Uterus (tissue), 4 donors: ENCODE measurements around the gene IPO4. TPM values are rescaled to one million over a fixed set of nuclear protein-coding genes. Genes with fewer than 3 reads are reported as not detected.

Experiments
- DNase-seq, 2 donors: peaks; one replicate each; pipeline ENCODE4 v3.0.0-alpha.2; 2019 to 2020
- H3K27ac ChIP-seq, 2 donors: fragments of 200-600 bp; sonication (generic); 1 replicate in 1 of 2; 2 replicates in 1 of 2; pipeline ENCODE4 v1.5.1; 2016 to 2018
- H3K27me3 ChIP-seq, 2 donors: fragments of 200-600 bp; sonication (generic); one replicate each; pipeline ENCODE4 v1.5.1; 2018 to 2019; ENCODE audit warnings: control low read depth in 1 of 2
- H3K36me3 ChIP-seq, 2 donors: fragments of 200-600 bp; sonication (generic); one replicate each; pipeline ENCODE4 v1.5.1; 2019; ENCODE audit warnings: control low read depth in 1 of 2
- H3K4me1 ChIP-seq, 2 donors: fragments of 200-600 bp; sonication (generic); one replicate each; pipeline ENCODE4 v1.5.1; 2018 to 2019; ENCODE audit warnings: control low read depth in 1 of 2
- H3K4me3 ChIP-seq, 2 donors: fragments of 200-600 bp; sonication (generic); 1 replicate in 1 of 2; 2 replicates in 1 of 2; pipeline ENCODE4 v1.5.1; 2018 to 2019; ENCODE audit warnings: mild to moderate bottlenecking in 1 of 2
- H3K9me3 ChIP-seq, 2 donors: fragments of 200-600 bp; sonication (generic); one replicate each; pipeline ENCODE4 v1.5.1; 2019; ENCODE audit warnings: control low read depth in 1 of 2
- POLR2A ChIP-seq, 2 donors: fragments of 450-650 bp; IDR thresholded peaks; one replicate each; pipeline ENCODE4 v1.6.1; 2016; ENCODE audit warnings: antibody characterized with exemption in 2 of 2, mild to moderate bottlenecking in 1 of 2, moderate library complexity in 1 of 2
- intact Hi-C: fragments of 100-400 bp; cut with DNase I; formaldehyde crosslinking; loops from one replicate; pipeline ENCODE4 v1.15.1; 2023; ENCODE audit warnings: low total_unique reads
- total RNA-seq, 4 donors: library from RNA; depleted of rRNA in 3 of 4; stranded (reverse); fragments of >200 nt in 3 of 4; gene quantifications; one replicate each; pipeline versions ENCODE4 v1.1.0 to v1.2.4, GENCODE V29; 2014 to 2023
- TF ChIP-seq, protein P1 (sequence below), 4 experiments: fragments of 200-600 bp in 2 of 4; fragments of 450-650 bp in 2 of 4; sonication (generic) in 2 of 4; IDR thresholded peaks; one replicate each; pipeline ENCODE4 v1.5.1; 2016 to 2019; ENCODE audit warnings: antibody characterized with exemption in 4 of 4, mild to moderate bottlenecking in 2 of 4, moderate library complexity in 1 of 4
- donor health status: DM: yes; HTN: yes; CAD: no.

Gene IPO4
- total RNA-seq, 4 donors from 2014 or later: 3.1 to 33.7 (median 29.6) TPM

DNA sequence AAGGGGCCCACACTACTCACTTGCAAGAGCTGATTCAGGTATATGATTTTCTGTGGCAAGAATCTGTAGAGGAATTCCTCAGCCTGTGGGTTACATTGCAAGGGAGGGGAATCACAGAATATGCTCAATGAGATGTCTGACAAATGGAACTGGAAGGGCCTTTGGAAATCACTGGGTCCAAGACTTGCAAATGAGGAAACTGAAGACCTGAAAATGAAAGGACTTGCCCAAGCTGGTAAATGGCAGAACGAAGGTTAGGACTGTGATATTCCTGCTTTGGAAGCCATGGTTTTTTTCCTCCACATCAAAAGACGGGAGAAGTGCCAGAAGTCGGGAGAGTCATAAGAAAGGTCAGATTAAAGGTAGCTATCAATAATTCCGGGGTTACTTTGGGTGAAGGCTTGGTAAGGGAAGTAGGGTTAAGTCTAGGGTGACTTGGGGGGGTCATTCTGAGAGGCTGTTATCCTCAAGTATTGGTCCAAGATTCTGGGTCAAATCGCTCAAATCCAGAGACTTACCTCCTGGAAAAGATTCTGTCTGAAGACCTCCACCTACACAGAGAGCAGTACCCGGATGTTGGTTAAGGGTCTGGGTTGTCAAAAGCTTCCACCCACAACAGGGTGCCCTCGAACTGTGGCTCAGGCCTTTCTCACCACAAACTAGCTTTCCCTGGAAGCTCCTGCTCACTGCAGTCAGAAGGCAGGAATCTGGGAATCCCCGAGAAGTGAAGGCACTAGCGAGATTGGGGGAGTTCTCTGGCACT, 42.7 kb downstream of the IPO4 start:
- no peaks in the 10 kb centered on the region for H3K27me3 ChIP-seq
- peaks cover 4 to 6% of the 10 kb centered on the region in 2 donors for H3K4me1 ChIP-seq
- H3K4me3 ChIP-seq: peak overlapping the region; percentile 84 to 95
- TF ChIP-seq, protein P1, sequence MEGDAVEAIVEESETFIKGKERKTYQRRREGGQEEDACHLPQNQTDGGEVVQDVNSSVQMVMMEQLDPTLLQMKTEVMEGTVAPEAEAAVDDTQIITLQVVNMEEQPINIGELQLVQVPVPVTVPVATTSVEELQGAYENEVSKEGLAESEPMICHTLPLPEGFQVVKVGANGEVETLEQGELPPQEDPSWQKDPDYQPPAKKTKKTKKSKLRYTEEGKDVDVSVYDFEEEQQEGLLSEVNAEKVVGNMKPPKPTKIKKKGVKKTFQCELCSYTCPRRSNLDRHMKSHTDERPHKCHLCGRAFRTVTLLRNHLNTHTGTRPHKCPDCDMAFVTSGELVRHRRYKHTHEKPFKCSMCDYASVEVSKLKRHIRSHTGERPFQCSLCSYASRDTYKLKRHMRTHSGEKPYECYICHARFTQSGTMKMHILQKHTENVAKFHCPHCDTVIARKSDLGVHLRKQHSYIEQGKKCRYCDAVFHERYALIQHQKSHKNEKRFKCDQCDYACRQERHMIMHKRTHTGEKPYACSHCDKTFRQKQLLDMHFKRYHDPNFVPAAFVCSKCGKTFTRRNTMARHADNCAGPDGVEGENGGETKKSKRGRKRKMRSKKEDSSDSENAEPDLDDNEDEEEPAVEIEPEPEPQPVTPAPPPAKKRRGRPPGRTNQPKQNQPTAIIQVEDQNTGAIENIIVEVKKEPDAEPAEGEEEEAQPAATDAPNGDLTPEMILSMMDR (IDR thresholded peaks at IDR 0.05): no peak
- TF ChIP-seq POLR2A (IDR thresholded peaks at IDR 0.05): no peak
- intact Hi-C loops: no loop called here
- no peaks in the 10 kb centered on the region for H3K9me3 ChIP-seq
- H3K36me3 ChIP-seq: no peaks in the 10 kb centered on the region
- DNase-seq: no peak
- H3K27ac ChIP-seq: peak overlapping the region; percentile 90 to 92

DNA sequence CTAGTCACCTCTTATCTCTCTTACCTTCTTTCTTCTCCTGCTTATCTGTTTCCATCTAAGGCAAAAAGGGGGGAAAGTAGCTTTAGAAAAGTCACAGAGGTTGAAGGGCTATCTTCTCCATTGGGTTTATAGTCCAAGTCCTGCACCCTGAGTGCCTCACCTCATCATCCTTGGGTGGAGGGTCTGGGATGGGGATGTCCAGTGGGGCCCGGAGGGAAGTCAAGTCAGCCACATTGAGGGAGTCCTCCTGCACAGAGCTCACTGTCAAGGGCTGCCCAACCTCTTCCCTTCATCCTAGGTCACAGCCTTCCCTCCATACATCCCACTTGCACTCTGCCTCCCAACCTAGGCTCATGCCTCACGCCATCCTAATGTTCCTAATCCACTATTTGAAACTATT, 43.4 kb downstream of the IPO4 start:
- Histone ChIP-seq H3K9me3 (no peaks in the 10 kb centered on the region), H3K27ac (peak overlapping the region; percentile 90 to 92), H3K4me1 (peaks cover 4 to 6% of the 10 kb centered on the region in 2 donors), H3K4me3 (no peak overlapping the region), H3K36me3 (no peaks in the 10 kb centered on the region), H3K27me3 (no peaks in the 10 kb centered on the region)
- intact Hi-C loops: no loop called here
- TF ChIP-seq POLR2A (IDR thresholded peaks at IDR 0.05): no peak
- TF ChIP-seq, protein P1 (IDR thresholded peaks at IDR 0.05): no peak
- no peak for DNase-seq

DNA sequence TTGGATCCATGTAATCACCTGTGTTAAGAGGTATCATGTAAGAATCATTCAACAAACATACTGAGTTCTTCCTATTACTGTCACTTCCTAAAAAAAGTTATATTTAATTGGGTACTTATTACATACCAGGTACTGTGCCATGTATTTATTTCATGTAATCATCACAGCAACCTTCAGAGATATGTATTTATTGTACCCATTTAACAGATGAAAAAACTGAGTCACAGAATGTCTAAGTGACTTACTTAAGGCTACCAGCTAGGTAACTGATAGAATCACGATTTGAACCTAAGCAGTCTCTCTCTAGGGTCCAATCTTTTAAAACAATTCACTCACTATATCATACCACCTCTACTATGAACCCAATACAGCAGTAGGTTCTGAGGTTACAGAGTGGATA, 44.2 kb downstream of the IPO4 start:
- Histone ChIP-seq H3K36me3 (no peaks in the 10 kb centered on the region), H3K4me1 (peaks cover 6 to 8% of the 10 kb centered on the region in 2 donors), H3K27me3 (no peaks in the 10 kb centered on the region), H3K9me3 (no peaks in the 10 kb centered on the region), H3K27ac (no peak overlapping the region), H3K4me3 (no peak overlapping the region)
- DNase-seq: no peak
- TF ChIP-seq POLR2A (IDR thresholded peaks at IDR 0.05): no peak
- TF ChIP-seq, protein P1 (IDR thresholded peaks at IDR 0.05): no peak
- intact Hi-C loops: no loop called here

DNA sequence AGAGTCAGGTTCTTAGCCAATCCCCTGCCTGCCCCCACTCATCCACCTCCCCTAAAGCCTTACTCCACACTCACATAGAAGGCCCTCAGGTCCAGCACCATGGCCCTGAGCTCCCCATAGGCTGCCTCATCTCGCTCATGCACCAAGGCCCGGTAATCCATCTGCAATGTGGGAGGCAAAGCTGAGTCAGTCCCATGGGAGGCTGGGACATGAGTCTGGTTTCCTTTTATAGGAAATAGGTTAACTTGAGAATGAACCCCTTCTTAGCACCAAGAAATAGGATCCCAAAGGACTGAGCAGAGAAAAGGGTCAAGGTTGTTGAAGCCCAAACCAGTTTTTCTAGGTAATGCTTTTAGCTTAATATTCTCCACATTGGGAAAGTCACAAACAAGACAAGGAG, 45.1 kb downstream of the IPO4 start:
- Histone ChIP-seq H3K4me1 (peaks cover 6 to 8% of the 10 kb centered on the region in 2 donors), H3K27ac (no peak overlapping the region), H3K9me3 (no peaks in the 10 kb centered on the region), H3K36me3 (no peaks in the 10 kb centered on the region), H3K4me3 (no peak overlapping the region), H3K27me3 (no peaks in the 10 kb centered on the region)
- no peak for DNase-seq
- intact Hi-C loops: no loop called here
- no peak for TF ChIP-seq POLR2A (IDR thresholded peaks at IDR 0.05)
- TF ChIP-seq, protein P1 (IDR thresholded peaks at IDR 0.05): no peak

DNA sequence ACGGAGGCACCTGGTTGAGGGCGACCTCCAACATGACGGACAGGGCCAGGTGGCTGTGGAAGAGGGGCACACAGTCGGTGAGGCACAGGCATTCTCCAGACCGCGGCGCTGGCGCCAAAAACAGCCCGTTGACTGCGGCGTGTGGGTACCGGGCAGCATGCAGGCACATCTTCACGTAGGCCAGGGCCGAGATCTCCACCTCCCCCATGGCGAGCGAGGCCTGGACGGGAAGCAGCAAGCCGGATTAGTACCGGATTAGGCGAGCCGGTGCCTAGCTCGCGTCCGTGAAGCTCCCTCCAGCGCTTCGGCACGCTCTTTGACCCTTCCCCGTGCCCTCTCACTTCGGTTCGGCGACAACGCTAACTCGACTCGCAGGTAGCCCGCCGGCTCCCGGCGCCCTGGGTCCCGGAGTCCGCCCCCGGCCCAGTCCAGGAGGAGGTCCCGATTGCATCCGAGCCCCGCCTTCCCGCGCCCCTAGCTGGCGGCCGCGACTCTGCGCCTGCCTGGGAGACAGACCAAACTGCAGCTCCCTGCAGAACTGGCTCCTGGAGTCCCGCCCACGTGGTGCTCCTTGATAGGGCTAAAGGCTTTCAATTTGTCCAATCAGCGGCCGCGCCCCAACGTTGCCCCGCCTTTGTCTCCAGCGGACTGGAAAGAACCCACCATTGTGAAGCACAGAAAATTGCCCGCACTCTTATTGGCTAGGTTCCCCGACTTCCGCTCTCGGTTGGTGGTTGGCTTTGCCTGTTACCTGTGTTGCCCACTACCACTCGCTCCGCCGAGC, 47.3 kb downstream of the IPO4 start, which contains the start of gene EMC9:
Gene EMC9, minus strand, starts transcription at position 495 of the 784 bp plus-strand sequence. Its CDS starts 287 bp downstream, at position 208.
- H3K4me3 ChIP-seq: peak within 1 kb of the TSS; percentile 65 to 92
- no peaks in the 10 kb centered on the region for H3K9me3 ChIP-seq
- peak within 1 kb of the TSS; percentile 86 to 90 for H3K27ac ChIP-seq
- TF ChIP-seq POLR2A (IDR thresholded peaks at IDR 0.05): peak; percentile 90
- TF ChIP-seq, protein P1 (IDR thresholded peaks at IDR 0.05): peak; percentile 41 to 81 (median 66)
- no peaks in the 10 kb centered on the region for H3K36me3 ChIP-seq
- intact Hi-C loops: no loop called here
- no peaks in the 10 kb centered on the region for H3K27me3 ChIP-seq
- H3K4me1 ChIP-seq: peaks cover 4 to 7% of the 10 kb centered on the region in 2 donors
- peak; percentile 99 to 100 for DNase-seq
